CD14-positive monocyte (primary cell): ENCODE measurements around the gene NPEPL1. TPM values are rescaled to one million over a fixed set of nuclear protein-coding genes. Genes with fewer than 3 reads are reported as not detected.
A peak's percentile ranks its signal among the peaks of the same experiment; 100 is the strongest.

Source experiments
- DNase-seq, 3 donors: peaks; one replicate each; pipeline ENCODE4 v3.0.0-alpha.2; 2011 to 2022
- H2AFZ ChIP-seq: 2 replicates; pipeline ENCODE4 v1.6.0; 2012; ENCODE audit warnings: mild to moderate bottlenecking, low read depth, low read length, inconsistent platforms; ENCODE audit not compliant: insufficient read depth, poor library complexity, severe bottlenecking
- H3K27ac ChIP-seq, 2 donors: 1 replicate in 1 of 2; 2 replicates in 1 of 2; pipeline ENCODE4 v1.5.1; 2012 to 2013; ENCODE audit warnings: low read length in 2 of 2, control low read depth in 1 of 2, inconsistent platforms in 1 of 2, low read depth in 1 of 2, mild to moderate bottlenecking in 1 of 2
- H3K27me3 ChIP-seq, 2 donors: one replicate each; pipeline versions ENCODE4 v1.6.0 to v1.6.1; 2011 to 2013; ENCODE audit warnings: low read length in 2 of 2; ENCODE audit not compliant: control insufficient read depth in 2 of 2, insufficient read depth in 2 of 2
- H3K36me3 ChIP-seq, 2 donors: replicated peaks in 1 of 2; 1 replicate in 1 of 2; 2 replicates in 1 of 2; pipeline versions ENCODE4 v1.5.1 to v1.6.1; 2012 to 2013; ENCODE audit warnings: low read length in 2 of 2, control low read depth in 1 of 2, inconsistent platforms in 1 of 2, mild to moderate bottlenecking in 1 of 2; ENCODE audit not compliant: insufficient read depth in 2 of 2, control insufficient read depth in 1 of 2
- H3K4me1 ChIP-seq, 2 donors: 1 replicate in 1 of 2; 2 replicates in 1 of 2; pipeline versions ENCODE4 v1.5.1 to v1.6.1; 2012 to 2013; ENCODE audit warnings: low read length in 2 of 2, control low read depth in 1 of 2, inconsistent platforms in 1 of 2, mild to moderate bottlenecking in 1 of 2, moderate library complexity in 1 of 2; ENCODE audit not compliant: insufficient read depth in 2 of 2, control insufficient read depth in 1 of 2
- H3K4me2 ChIP-seq: replicated peaks from 2 replicates; pipeline ENCODE3; 2012; ENCODE audit warnings: low read length, moderate library complexity, mild to moderate bottlenecking; ENCODE audit not compliant: poor library complexity, severe bottlenecking; ENCODE audit errors: extremely low read depth
- H3K4me3 ChIP-seq, 3 experiments: fragments of 200-600 bp in 1 of 3; sonication (generic) in 1 of 3; replicated peaks in 1 of 3; 1 replicate in 2 of 3; 2 replicates in 1 of 3; pipeline ENCODE4 v1.5.1; 2011 to 2013; ENCODE audit warnings: low read length in 3 of 3, mild to moderate bottlenecking in 3 of 3, control low read depth in 2 of 3, low read depth in 2 of 3, inconsistent platforms in 1 of 3, moderate library complexity in 1 of 3
- H3K79me2 ChIP-seq: 2 replicates; pipeline ENCODE4 v1.6.0; 2012; ENCODE audit warnings: mild to moderate bottlenecking, control low read depth, inconsistent platforms, low read length, moderate library complexity; ENCODE audit not compliant: insufficient read depth
- H3K9ac ChIP-seq: 2 replicates; pipeline ENCODE4 v1.6.0; 2017; ENCODE audit warnings: low read length, mild to moderate bottlenecking; ENCODE audit not compliant: insufficient read depth, poor library complexity, severe bottlenecking
- H3K9me3 ChIP-seq, 2 donors: replicated peaks in 1 of 2; 1 replicate in 1 of 2; 2 replicates in 1 of 2; pipeline versions ENCODE4 v1.5.1 to v1.6.1; 2012 to 2013; ENCODE audit warnings: low read length in 2 of 2, control low read depth in 1 of 2; ENCODE audit not compliant: control insufficient read depth in 1 of 2, insufficient read depth in 1 of 2
- H4K20me1 ChIP-seq: 2 replicates; pipeline ENCODE4 v1.6.0; 2012; ENCODE audit warnings: mild to moderate bottlenecking, low read length, control low read depth, moderate library complexity; ENCODE audit not compliant: insufficient read depth
- H3K27ac Mint-ChIP-seq, 7 donors: one replicate each; pipeline ENCODE4 v1.8.0; 2020; ENCODE audit warnings: mild to moderate bottlenecking in 7 of 7, mixed read lengths in 7 of 7, moderate library complexity in 6 of 7, inconsistent platforms in 2 of 7
- H3K27me3 Mint-ChIP-seq, 3 donors: one replicate each; pipeline ENCODE4 v1.8.0; 2021 to 2022; ENCODE audit warnings: low read depth in 3 of 3, mild to moderate bottlenecking in 3 of 3, mixed read lengths in 3 of 3, moderate library complexity in 3 of 3, inconsistent platforms in 1 of 3
- H3K36me3 Mint-ChIP-seq, 2 donors: one replicate each; pipeline ENCODE4 v1.8.0; 2020; ENCODE audit warnings: mixed read lengths in 2 of 2, inconsistent platforms in 1 of 2, mild to moderate bottlenecking in 1 of 2
- H3K4me1 Mint-ChIP-seq: one replicate; pipeline ENCODE4 v1.8.0; 2020; ENCODE audit warnings: mild to moderate bottlenecking, mixed read lengths
- H3K4me3 Mint-ChIP-seq, 2 donors: one replicate each; pipeline ENCODE4 v1.8.0; 2020; ENCODE audit warnings: mild to moderate bottlenecking in 2 of 2, mixed read lengths in 2 of 2, moderate library complexity in 1 of 2
- H3K9me3 Mint-ChIP-seq, 7 donors: one replicate each; pipeline ENCODE4 v1.8.0; 2020 to 2022; ENCODE audit warnings: mixed read lengths in 7 of 7, mild to moderate bottlenecking in 6 of 7, moderate library complexity in 6 of 7, inconsistent platforms in 2 of 7
- WGBS: methylation state at CpG from one replicate; pipeline ENCODE4 v1.1.5; 2013; ENCODE audit warnings: missing lambda C conversion rate; ENCODE audit not compliant: insufficient coverage; 5-methylcytosine and 5-hydroxymethylcytosine counted together
- intact Hi-C, 2 donors: fragments of 100-400 bp; cut with micrococcal nuclease; formaldehyde crosslinking; loops; one replicate each; pipeline versions ENCODE4 v1.15.0 to v1.15.1; 2023
- polyA plus RNA-seq, 3 donors: library from polyadenylated mRNA; depleted of rRNA in 1 of 3; unstranded in 2 of 3; stranded (reverse) in 1 of 3; fragments of 300-500 nt in 2 of 3; fragments of >200 nt in 1 of 3; fragmentation: Illumina TruSeq in 2 of 3; gene quantifications; 1 replicate in 2 of 3; 2 replicates in 1 of 3; pipeline ENCODE4 v1.2.3, GENCODE V29; 2012 to 2021
- TF ChIP-seq, protein P1 (sequence below): fragments of 200-600 bp; IDR thresholded peaks from one replicate; pipeline ENCODE4 v1.8.0; 2022; ENCODE audit warnings: antibody characterized with exemption, mild to moderate bottlenecking

The NPEPL1 gene
- polyA plus RNA-seq, 3 donors = 37.6 to 109 (median 39.6) TPM

DNA sequence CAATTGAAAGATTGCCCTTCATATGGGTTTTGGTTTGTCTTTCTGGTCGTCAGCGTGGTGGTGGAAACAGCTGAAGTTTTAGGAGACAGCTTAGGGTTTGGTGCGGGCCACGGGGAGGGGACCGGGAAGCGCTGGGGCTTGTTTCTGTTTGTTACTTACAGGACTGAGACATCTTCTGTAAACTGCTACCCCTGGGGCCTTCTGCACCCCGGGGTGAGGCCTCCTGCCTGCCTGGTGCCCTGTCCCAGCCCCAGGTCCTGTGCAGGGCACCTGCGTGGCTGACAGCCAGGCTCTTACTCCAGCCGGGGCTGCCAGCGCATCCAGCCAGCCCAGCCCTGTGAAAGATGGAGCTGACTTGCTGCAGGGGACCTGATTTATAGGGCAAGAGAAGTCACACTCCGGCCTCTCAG is 22.8 kb downstream of the NPEPL1 start:
- 100% methylated on average over 8 of the region's 11 CpGs for WGBS
- no peak overlapping the region for H3K27ac Mint-ChIP-seq

DNA sequence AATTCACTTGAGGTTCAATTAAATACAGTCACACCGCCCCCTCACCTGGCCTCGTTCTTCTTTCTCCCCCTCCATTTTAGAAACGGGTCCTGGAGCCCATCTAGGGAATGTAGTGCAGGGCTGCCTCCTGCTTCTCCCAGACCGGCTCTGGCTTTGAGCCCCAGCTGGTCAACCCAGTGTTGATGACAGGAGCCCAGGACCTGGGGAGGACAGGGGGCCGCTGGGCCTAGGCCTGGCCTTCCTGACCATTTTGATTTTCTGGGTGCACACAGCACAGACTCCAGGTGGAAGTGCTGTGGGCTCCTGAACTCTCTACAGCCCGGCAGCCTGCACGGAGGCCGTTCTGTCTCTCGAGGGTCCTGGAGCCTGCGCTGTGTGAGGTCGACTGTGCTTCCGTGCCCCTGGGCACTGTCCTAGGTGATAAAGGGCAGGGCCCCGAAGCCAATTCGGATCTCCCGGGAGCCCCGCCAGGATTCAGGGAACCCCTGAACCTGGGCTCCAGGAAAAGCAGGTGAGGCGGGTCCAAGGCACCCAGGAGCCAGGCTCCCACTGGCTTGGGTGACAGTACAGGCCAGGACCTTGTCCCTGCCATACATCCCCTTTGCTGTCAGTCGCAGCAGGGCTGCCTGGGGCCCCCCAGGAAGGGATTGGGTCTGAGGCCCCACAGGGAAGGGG is 23.3 kb downstream of the NPEPL1 start:
- Histone ChIP-seq H3K4me1 (no peaks in the 10 kb centered on the region), H3K9ac (no peak overlapping the region), H3K27ac (no peak overlapping the region), H3K4me3 (no peak overlapping the region), H3K27me3 (no peaks in the 10 kb centered on the region), H4K20me1 (no peaks in the 10 kb centered on the region), H2AFZ (no peak overlapping the region), H3K79me2 (no peaks in the 10 kb centered on the region), H3K9me3 (no peaks in the 10 kb centered on the region), H3K4me2 (no peak overlapping the region), H3K36me3 (peaks cover 19 to 36% of the 10 kb centered on the region in 2 donors)
- no peak overlapping the region for H3K27ac Mint-ChIP-seq
- 97% methylated on average over 15 of the region's 18 CpGs for WGBS
- no peak overlapping the region for H3K4me3 Mint-ChIP-seq
- H3K27me3 Mint-ChIP-seq = peaks cover 0 to 2% (median 2%) of the 10 kb centered on the region in 3 donors
- intact Hi-C loops = no loop called here
- TF ChIP-seq, protein P1, sequence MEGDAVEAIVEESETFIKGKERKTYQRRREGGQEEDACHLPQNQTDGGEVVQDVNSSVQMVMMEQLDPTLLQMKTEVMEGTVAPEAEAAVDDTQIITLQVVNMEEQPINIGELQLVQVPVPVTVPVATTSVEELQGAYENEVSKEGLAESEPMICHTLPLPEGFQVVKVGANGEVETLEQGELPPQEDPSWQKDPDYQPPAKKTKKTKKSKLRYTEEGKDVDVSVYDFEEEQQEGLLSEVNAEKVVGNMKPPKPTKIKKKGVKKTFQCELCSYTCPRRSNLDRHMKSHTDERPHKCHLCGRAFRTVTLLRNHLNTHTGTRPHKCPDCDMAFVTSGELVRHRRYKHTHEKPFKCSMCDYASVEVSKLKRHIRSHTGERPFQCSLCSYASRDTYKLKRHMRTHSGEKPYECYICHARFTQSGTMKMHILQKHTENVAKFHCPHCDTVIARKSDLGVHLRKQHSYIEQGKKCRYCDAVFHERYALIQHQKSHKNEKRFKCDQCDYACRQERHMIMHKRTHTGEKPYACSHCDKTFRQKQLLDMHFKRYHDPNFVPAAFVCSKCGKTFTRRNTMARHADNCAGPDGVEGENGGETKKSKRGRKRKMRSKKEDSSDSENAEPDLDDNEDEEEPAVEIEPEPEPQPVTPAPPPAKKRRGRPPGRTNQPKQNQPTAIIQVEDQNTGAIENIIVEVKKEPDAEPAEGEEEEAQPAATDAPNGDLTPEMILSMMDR = no peak
- H3K4me1 Mint-ChIP-seq = no peaks in the 10 kb centered on the region
- DNase-seq = peak in 1 of 3 donors; percentile 1
- peaks cover 0 to 2% (median 0%) of the 10 kb centered on the region in 7 donors for H3K9me3 Mint-ChIP-seq
- peaks cover 16 to 28% of the 10 kb centered on the region in 2 donors for H3K36me3 Mint-ChIP-seq

More for the DNA sequence above, 22.8 kb downstream of the NPEPL1 start:
- Histone ChIP-seq H3K36me3 (peaks cover 19 to 36% of the 10 kb centered on the region in 2 donors), H4K20me1 (no peaks in the 10 kb centered on the region), H3K4me3 (no peak overlapping the region), H3K79me2 (no peaks in the 10 kb centered on the region), H3K4me1 (no peaks in the 10 kb centered on the region), H2AFZ (no peak overlapping the region), H3K9ac (no peak overlapping the region), H3K9me3 (no peaks in the 10 kb centered on the region), H3K27ac (no peak overlapping the region), H3K4me2 (no peak overlapping the region), H3K27me3 (no peaks in the 10 kb centered on the region)
- intact Hi-C loops = no loop called here
- H3K27me3 Mint-ChIP-seq = peaks cover 0 to 2% (median 2%) of the 10 kb centered on the region in 3 donors
- peak in 1 of 3 donors; percentile 2 for DNase-seq
- peaks cover 0 to 2% (median 0%) of the 10 kb centered on the region in 7 donors for H3K9me3 Mint-ChIP-seq
- no peak overlapping the region for H3K4me3 Mint-ChIP-seq
- TF ChIP-seq, protein P1 = no peak
- peaks cover 16 to 31% of the 10 kb centered on the region in 2 donors for H3K36me3 Mint-ChIP-seq
- H3K4me1 Mint-ChIP-seq = no peaks in the 10 kb centered on the region
